ENCODE measurements around the gene B4GALT6.

DNA sequence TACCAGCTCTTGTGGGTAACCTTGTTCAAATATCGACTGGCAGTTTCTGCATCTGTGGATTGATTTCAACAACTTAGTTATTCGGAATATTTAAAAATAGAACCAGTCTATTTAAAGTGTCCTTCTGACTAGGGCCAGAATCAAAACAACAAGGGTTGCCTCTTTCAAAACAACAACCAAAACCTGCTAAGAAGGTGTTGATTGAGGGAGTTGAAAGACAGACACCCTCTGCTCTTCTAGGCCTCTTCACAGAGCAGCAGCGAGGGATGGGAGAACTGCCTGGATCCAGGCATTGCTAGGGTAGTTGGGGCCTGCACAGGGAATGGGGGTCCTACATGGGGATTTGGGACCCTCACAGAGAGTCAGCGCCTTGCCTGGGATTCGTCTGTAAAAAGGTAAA is 72.9 kb downstream of the B4GALT6 start:
- TF ChIP-seq CGGBP1 (CRISPR knock-in tag; IDR thresholded peaks at IDR 0.05) (no peak), LEF1 (IDR thresholded peaks at IDR 0.05) (no peak), CTCF (IDR thresholded peaks at IDR 0.05 in 2 of 3, conservative IDR thresholded peaks at IDR 0.05 in 1 of 3; ENCODE audit: insufficient read depth in 2 of 3, low read depth in 1 of 3, low read length in 3 of 3) (no peak), ZNF449 (CRISPR knock-in tag; IDR thresholded peaks at IDR 0.05) (no peak), NFYB (IDR thresholded peaks at IDR 0.05; ENCODE audit: extremely low read depth, insufficient read length) (no peak), RAD21 (CRISPR knock-in tag; conservative IDR thresholded peaks at IDR 0.05 in 1 of 2, IDR thresholded peaks at IDR 0.05 in 1 of 2) (no peak), ELF1 (tag; IDR thresholded peaks at IDR 0.05) (no peak), POLR2A (conservative IDR thresholded peaks at IDR 0.05) (no peak), SMARCE1 (IDR thresholded peaks at IDR 0.05) (no peak), SMARCA5 (IDR thresholded peaks at IDR 0.05) (no peak)
